ENCODE measurements around the gene HNRNPA1L2. TPM values are rescaled to one million over a fixed set of nuclear protein-coding genes. Genes with fewer than 3 reads are reported as not detected.
"Not testable (repeated sequence)": the region's sequence is repeated elsewhere in the genome, so short reads cannot be mapped to it uniquely, and the experiment has no call there.

The HNRNPA1L2 gene
- 12.0 TPM for polyA plus RNA-seq (2012; ENCODE audit: low read depth, missing spikeins)

- DNase-seq (ENCODE audit: insufficient read length, low spot score) (no peak), FAIRE-seq (no peak)
- TF ChIP-seq SPI1 (IDR thresholded peaks at IDR 0.05; ENCODE audit: low read depth, low read length): no peak
- no peak for TF ChIP-seq PAX5 (IDR thresholded peaks at IDR 0.05; ENCODE audit: insufficient read depth, low read length, severe bottlenecking)
- TF ChIP-seq POLR2AphosphoS5 (IDR thresholded peaks at IDR 0.05; ENCODE audit: low read depth, low read length): no peak
Observed at GRCh38 chr13:52642131-52642530, at the start of gene HNRNPA1L2. Gene HNRNPA1L2, plus strand, starts transcription at chr13:52642431. Its CDS starts 62 bp downstream, at chr13:52642493.

- FAIRE-seq; DNase-seq (ENCODE audit: insufficient read length, low spot score): not testable (repeated sequence)
Observed at GRCh38 chr13:52593175-52593574, 49.1 kb upstream of the HNRNPA1L2 start.

- not testable (repeated sequence) for DNase-seq (ENCODE audit: insufficient read length, low spot score); FAIRE-seq
Observed at GRCh38 chr13:52593812-52594211, 48.4 kb upstream of the HNRNPA1L2 start.

GRCh38 chr13:52594295-52594694, 47.9 kb upstream of the HNRNPA1L2 start:
- FAIRE-seq; DNase-seq (ENCODE audit: insufficient read length, low spot score): not testable (repeated sequence)

GRCh38 chr13:52597676-52598075, 44.6 kb upstream of the HNRNPA1L2 start:
- TF ChIP-seq PAX5 (IDR thresholded peaks at IDR 0.05; ENCODE audit: insufficient read depth, low read length, severe bottlenecking) (no peak), TAF1 (IDR thresholded peaks at IDR 0.05; ENCODE audit: low read depth, low read length) (no peak), SPI1 (IDR thresholded peaks at IDR 0.05; ENCODE audit: low read depth, low read length) (no peak), POLR2A (IDR thresholded peaks at IDR 0.05; ENCODE audit: low read depth, low read length) (no peak), POLR2AphosphoS5 (IDR thresholded peaks at IDR 0.05; ENCODE audit: low read depth, low read length) (no peak), POU2F2 (IDR thresholded peaks at IDR 0.05; ENCODE audit: low read depth, low read length) (no peak)
- FAIRE-seq (no peak), DNase-seq (ENCODE audit: insufficient read length, low spot score) (no peak)

- DNase-seq (ENCODE audit: insufficient read length, low spot score) (no peak), FAIRE-seq (no peak)
- no peak for TF ChIP-seq POLR2A (IDR thresholded peaks at IDR 0.05; ENCODE audit: low read depth, low read length)
- no peak for TF ChIP-seq POU2F2 (IDR thresholded peaks at IDR 0.05; ENCODE audit: low read depth, low read length)
- TF ChIP-seq TAF1 (IDR thresholded peaks at IDR 0.05; ENCODE audit: low read depth, low read length): no peak
- no peak for TF ChIP-seq PAX5 (IDR thresholded peaks at IDR 0.05; ENCODE audit: insufficient read depth, low read length, severe bottlenecking)
- TF ChIP-seq POLR2AphosphoS5 (IDR thresholded peaks at IDR 0.05; ENCODE audit: low read depth, low read length): no peak
- TF ChIP-seq SPI1 (IDR thresholded peaks at IDR 0.05; ENCODE audit: low read depth, low read length): no peak
Observed at GRCh38 chr13:52599037-52599847, 43.0 kb upstream of the HNRNPA1L2 start.

GRCh38 chr13:52599848-52600603, 42.2 kb upstream of the HNRNPA1L2 start:
- no peak for TF ChIP-seq POLR2A (IDR thresholded peaks at IDR 0.05; ENCODE audit: low read depth, low read length)
- TF ChIP-seq SPI1 (IDR thresholded peaks at IDR 0.05; ENCODE audit: low read depth, low read length): no peak
- no peak for TF ChIP-seq POLR2AphosphoS5 (IDR thresholded peaks at IDR 0.05; ENCODE audit: low read depth, low read length)
- no peak for TF ChIP-seq POU2F2 (IDR thresholded peaks at IDR 0.05; ENCODE audit: low read depth, low read length)
- no peak for TF ChIP-seq TAF1 (IDR thresholded peaks at IDR 0.05; ENCODE audit: low read depth, low read length)
- no peak for TF ChIP-seq PAX5 (IDR thresholded peaks at IDR 0.05; ENCODE audit: insufficient read depth, low read length, severe bottlenecking)
- no peak for DNase-seq (ENCODE audit: insufficient read length, low spot score)
- no peak for FAIRE-seq

- DNase-seq (ENCODE audit: insufficient read length, low spot score) (no peak), FAIRE-seq (no peak)
- TF ChIP-seq TAF1 (IDR thresholded peaks at IDR 0.05; ENCODE audit: low read depth, low read length) (no peak), POLR2AphosphoS5 (IDR thresholded peaks at IDR 0.05; ENCODE audit: low read depth, low read length) (no peak), SPI1 (IDR thresholded peaks at IDR 0.05; ENCODE audit: low read depth, low read length) (no peak), POLR2A (IDR thresholded peaks at IDR 0.05; ENCODE audit: low read depth, low read length) (no peak), POU2F2 (IDR thresholded peaks at IDR 0.05; ENCODE audit: low read depth, low read length) (no peak), PAX5 (IDR thresholded peaks at IDR 0.05; ENCODE audit: insufficient read depth, low read length, severe bottlenecking) (no peak)
Observed at GRCh38 chr13:52600666-52601065, 41.6 kb upstream of the HNRNPA1L2 start.

GRCh38 chr13:52603316-52603715, 38.9 kb upstream of the HNRNPA1L2 start:
- FAIRE-seq; DNase-seq (ENCODE audit: insufficient read length, low spot score): not testable (repeated sequence)

GRCh38 chr13:52606126-52606525, 36.1 kb upstream of the HNRNPA1L2 start:
- not testable (repeated sequence) for FAIRE-seq; DNase-seq (ENCODE audit: insufficient read length, low spot score)

- DNase-seq (ENCODE audit: insufficient read length, low spot score); FAIRE-seq: not testable (repeated sequence)
Observed at GRCh38 chr13:52606795-52607194, 35.4 kb upstream of the HNRNPA1L2 start.

GRCh38 chr13:52608184-52608583, 34.0 kb upstream of the HNRNPA1L2 start:
- not testable (repeated sequence) for DNase-seq (ENCODE audit: insufficient read length, low spot score); FAIRE-seq

GRCh38 chr13:52609013-52609606, 33.1 kb upstream of the HNRNPA1L2 start:
- not testable (repeated sequence) for DNase-seq (ENCODE audit: insufficient read length, low spot score); FAIRE-seq

GRCh38 chr13:52610158-52610557, 32.1 kb upstream of the HNRNPA1L2 start:
- not testable (repeated sequence) for DNase-seq (ENCODE audit: insufficient read length, low spot score); FAIRE-seq
